OCI-LY7 (cell line): Measurements from ENCODE around the gene TM9SF4.

Experiments
- CTCF ChIP-seq: fragments of 200-600 bp; sonication (generic); conservative IDR thresholded peaks from 2 replicates; pipeline ENCODE4 v1.5.1; 2014; ENCODE audit warnings: mild to moderate bottlenecking, antibody characterized with exemption, low read length, moderate library complexity, mixed read lengths
- EZH2phosphoT487 ChIP-seq: fragments of 200-600 bp; sonication (generic); IDR thresholded peaks from 2 replicates; pipeline ENCODE4 v1.6.1; 2018; ENCODE audit warnings: low read depth, borderline replicate concordance, mild to moderate bottlenecking, mixed run types, antibody characterized with exemption, low read length, moderate library complexity, mixed read lengths

- TF ChIP-seq CTCF (no peak), EZH2phosphoT487 (no peak)
These were observed 30.4 kb downstream of the TM9SF4 start for GRCh38 chr20:32139947-32140346.
